H9 (cell line): ENCODE results near the gene SORCS2. TPM values are rescaled to one million over a fixed set of nuclear protein-coding genes. Genes with fewer than 3 reads are reported as not detected.

ENCODE experiments used
- DNase-seq: peaks from one replicate; pipeline ENCODE4 v3.0.0-alpha.2; 2017
- H2AFZ ChIP-seq: one replicate; pipeline ENCODE4 v1.6.1; 2013; ENCODE audit warnings: mild to moderate bottlenecking, low read length, control low read depth, moderate library complexity
- H2AK5ac ChIP-seq: 2 replicates; pipeline ENCODE4 v1.6.1; 2013; ENCODE audit warnings: low read length, control low read depth, mixed read lengths; ENCODE audit not compliant: insufficient read length
- H2BK120ac ChIP-seq: one replicate; pipeline ENCODE4 v1.6.1; 2013; ENCODE audit warnings: low read depth, mild to moderate bottlenecking, low read length, control low read depth, inconsistent platforms; ENCODE audit not compliant: poor library complexity, severe bottlenecking
- H2BK12ac ChIP-seq: 2 replicates; pipeline ENCODE4 v1.6.1; 2013; ENCODE audit warnings: low read length, control low read depth, mixed read lengths, low read depth; ENCODE audit not compliant: insufficient read length
- H2BK15ac ChIP-seq: 2 replicates; pipeline ENCODE4 v1.6.1; 2013; ENCODE audit warnings: low read depth, low read length, control low read depth
- H2BK20ac ChIP-seq: one replicate; pipeline ENCODE4 v1.6.1; 2013; ENCODE audit warnings: low read depth, mild to moderate bottlenecking, low read length, control low read depth, inconsistent platforms; ENCODE audit not compliant: poor library complexity, severe bottlenecking
- H2BK5ac ChIP-seq: 2 replicates; pipeline ENCODE4 v1.6.1; 2013; ENCODE audit warnings: low read length, control low read depth, mixed read lengths; ENCODE audit not compliant: insufficient read length
- H3K14ac ChIP-seq: 2 replicates; pipeline ENCODE4 v1.6.1; 2013; ENCODE audit warnings: low read length, control low read depth; ENCODE audit not compliant: insufficient read depth
- H3K18ac ChIP-seq: 2 replicates; pipeline ENCODE4 v1.6.1; 2013; ENCODE audit warnings: low read depth, mild to moderate bottlenecking, mixed read lengths, low read length, control low read depth; ENCODE audit not compliant: insufficient read length
- H3K23ac ChIP-seq: 2 replicates; pipeline ENCODE4 v1.6.1; 2013; ENCODE audit warnings: low read length, control low read depth, mixed read lengths, low read depth; ENCODE audit not compliant: insufficient read length
- H3K23me2 ChIP-seq: 2 replicates; pipeline ENCODE4 v1.6.1; 2013; ENCODE audit warnings: low read depth, mild to moderate bottlenecking, mixed read lengths, low read length, control low read depth; ENCODE audit not compliant: insufficient read length, poor library complexity, severe bottlenecking
- H3K27ac ChIP-seq: 2 replicates; pipeline ENCODE4 v1.5.1; 2013; ENCODE audit warnings: low read length, control low read depth, mixed read lengths, low read depth; ENCODE audit not compliant: insufficient read length
- H3K27me3 ChIP-seq: 2 replicates; pipeline ENCODE4 v1.6.1; 2013; ENCODE audit warnings: low read length, control low read depth, inconsistent platforms; ENCODE audit not compliant: insufficient read depth
- H3K4ac ChIP-seq: 2 replicates; pipeline ENCODE4 v1.6.1; 2013; ENCODE audit warnings: low read depth, mild to moderate bottlenecking, control low read depth, inconsistent platforms, low read length, moderate library complexity
- H3K4me1 ChIP-seq: 2 replicates; pipeline ENCODE4 v1.6.1; 2013; ENCODE audit warnings: low read length, control low read depth, inconsistent platforms; ENCODE audit not compliant: insufficient read depth
- H3K4me2 ChIP-seq: 2 replicates; pipeline ENCODE4 v1.6.1; 2013; ENCODE audit warnings: low read length, control low read depth, mixed read lengths; ENCODE audit not compliant: insufficient read length, insufficient read depth
- H3K56ac ChIP-seq: 2 replicates; pipeline ENCODE4 v1.6.1; 2013; ENCODE audit warnings: low read depth, mild to moderate bottlenecking, mixed read lengths, low read length, control low read depth; ENCODE audit not compliant: insufficient read length
- H3K79me1 ChIP-seq: 2 replicates; pipeline ENCODE4 v1.6.1; 2013; ENCODE audit warnings: low read depth, mild to moderate bottlenecking, moderate library complexity, low read length, control low read depth, inconsistent platforms; ENCODE audit not compliant: insufficient read depth, poor library complexity, severe bottlenecking
- H3K79me2 ChIP-seq: 2 replicates; pipeline ENCODE4 v1.6.1; 2013; ENCODE audit warnings: low read length, control low read depth, inconsistent platforms; ENCODE audit not compliant: insufficient read depth
- H3K9ac ChIP-seq: 2 replicates; pipeline ENCODE4 v1.6.1; 2013; ENCODE audit warnings: low read length, control low read depth, mixed read lengths; ENCODE audit not compliant: insufficient read length; ENCODE audit errors: extremely low read depth
- H3K9me3 ChIP-seq: one replicate; pipeline ENCODE4 v1.6.1; 2013; ENCODE audit warnings: low read depth, low read length, inconsistent platforms; ENCODE audit not compliant: control insufficient read depth
- H3T11ph ChIP-seq: one replicate; pipeline ENCODE4 v1.6.1; 2013; ENCODE audit warnings: mild to moderate bottlenecking, low read length, control low read depth, inconsistent platforms
- H4K20me1 ChIP-seq: one replicate; pipeline ENCODE4 v1.6.1; 2013; ENCODE audit not compliant: control insufficient read depth, insufficient read length, insufficient read depth
- H4K5ac ChIP-seq: 2 replicates; pipeline ENCODE4 v1.6.1; 2013; ENCODE audit warnings: low read depth, mild to moderate bottlenecking, mixed read lengths, low read length, control low read depth; ENCODE audit not compliant: insufficient read length
- H4K8ac ChIP-seq: replicated peaks from 2 replicates; pipeline ENCODE4 v1.6.1; 2013; ENCODE audit warnings: low read length, control low read depth, mixed read lengths, low read depth; ENCODE audit not compliant: insufficient read length
- H4K91ac ChIP-seq: 2 replicates; pipeline ENCODE4 v1.6.1; 2013; ENCODE audit warnings: low read depth, mild to moderate bottlenecking, moderate library complexity, mixed read lengths, low read length, control low read depth; ENCODE audit not compliant: insufficient read length
- H3K27ac Mint-ChIP-seq, 3 experiments: 2 replicates in 2 of 3; 3 replicates in 1 of 3; pipeline ENCODE4 v1.8.0; 2020 to 2021; ENCODE audit warnings: mixed read lengths in 3 of 3, mild to moderate bottlenecking in 1 of 3, moderate library complexity in 1 of 3
- H3K27me3 Mint-ChIP-seq: 2 replicates; pipeline ENCODE4 v1.8.0; 2021; ENCODE audit warnings: low read depth, mild to moderate bottlenecking, moderate library complexity, mixed read lengths
- H3K36me3 Mint-ChIP-seq, 3 experiments: 2 replicates in 2 of 3; 3 replicates in 1 of 3; pipeline ENCODE4 v1.8.0; 2020 to 2021; ENCODE audit warnings: low read depth in 3 of 3, mixed read lengths in 3 of 3; ENCODE audit not compliant: insufficient read depth in 1 of 3
- H3K4me1 Mint-ChIP-seq, 2 experiments: 2 replicates each; pipeline ENCODE4 v1.8.0; 2020; ENCODE audit warnings: mixed read lengths in 2 of 2
- H3K4me3 Mint-ChIP-seq, 2 experiments: 2 replicates in 1 of 2; 3 replicates in 1 of 2; pipeline ENCODE4 v1.8.0; 2020 to 2021; ENCODE audit warnings: mild to moderate bottlenecking in 2 of 2, mixed read lengths in 2 of 2, moderate library complexity in 1 of 2
- H3K9me3 Mint-ChIP-seq, 2 experiments: 2 replicates in 1 of 2; 3 replicates in 1 of 2; pipeline ENCODE4 v1.8.0; 2020; ENCODE audit warnings: mild to moderate bottlenecking in 2 of 2, mixed read lengths in 2 of 2, moderate library complexity in 1 of 2
- CTCF ChIP-seq: fragments of 200-600 bp; sonication (generic); conservative IDR thresholded peaks from 3 replicates; pipeline ENCODE4 v1.8.0; 2021; ENCODE audit warnings: antibody characterized with exemption, mild to moderate bottlenecking
- WGBS: extraction: QIAGEN DNeasy Blood & Tissue Kit; methylation state at CpG from one replicate; pipeline ENCODE4 v1.1.7; 2013; ENCODE audit warnings: missing lambda C conversion rate, low lambda C conversion rate, mixed read lengths; ENCODE audit not compliant: insufficient read length; ENCODE audit errors: extremely low coverage; 5-methylcytosine and 5-hydroxymethylcytosine counted together
- total RNA-seq: library from RNA; stranded (reverse); gene quantifications from 2 replicates; pipeline ENCODE4 v1.2.1, GENCODE V29; 2021

The SORCS2 gene
- total RNA-seq, 1 experiment from 2014 or later: 0.57 TPM

GRCh38 chr4:7645158-7645557 is 452.8 kb downstream of the SORCS2 start:
- H3K23ac ChIP-seq: no peak overlapping the region

More at GRCh38 chr4:7645158-7645557, 452.8 kb downstream of the SORCS2 start:
- H3K27me3 ChIP-seq: no peaks in the 10 kb centered on the region
- H2BK120ac ChIP-seq: no peak overlapping the region
- no peak overlapping the region for H2BK12ac ChIP-seq
- no peak overlapping the region for H2AK5ac ChIP-seq
- no peak overlapping the region for H2BK5ac ChIP-seq
- H3K56ac ChIP-seq: no peak overlapping the region
- H3K4me2 ChIP-seq: no peak overlapping the region
- Mint-ChIP-seq H3K36me3 (peaks cover 0 to 3% (median 0%) of the 10 kb centered on the region in 3 experiments; a peak in 2 of 7 replicates), H3K9me3 (peaks cover 10 to 15% of the 10 kb centered on the region in 2 experiments; a peak in 4 of 5 replicates), H3K4me3 (no peak overlapping the region), H3K27me3 (peaks cover 27% of the 10 kb centered on the region), H3K27ac (0 out of 7 replicates have a peak overlapping the region, but pooled peaks of 1 of the 3 experiments have one; percentile 54), H3K4me1 (peaks cover 10 to 11% of the 10 kb centered on the region in 2 experiments)
- H2BK15ac ChIP-seq: no peak overlapping the region
- H3T11ph ChIP-seq: no peak overlapping the region
- no peak for TF ChIP-seq CTCF
- H3K27ac ChIP-seq: no peak overlapping the region
- DNase-seq: no peak
- no peak overlapping the region for H4K91ac ChIP-seq
- H3K9ac ChIP-seq: no peak overlapping the region
- no peak overlapping the region for H4K8ac ChIP-seq
- H3K14ac ChIP-seq: no peak overlapping the region
- no peak overlapping the region for H3K18ac ChIP-seq
- H4K5ac ChIP-seq: no peak overlapping the region
- no CpG with 5 or more reads among the region's 1 CpG for WGBS
- no peak overlapping the region for H2AFZ ChIP-seq
- no peaks in the 10 kb centered on the region for H3K9me3 ChIP-seq
- H2BK20ac ChIP-seq: no peak overlapping the region
- H3K23me2 ChIP-seq: no peaks in the 10 kb centered on the region
- H3K4ac ChIP-seq: no peak overlapping the region
- no peaks in the 10 kb centered on the region for H3K4me1 ChIP-seq
- no peaks in the 10 kb centered on the region for H3K79me2 ChIP-seq
- no peaks in the 10 kb centered on the region for H4K20me1 ChIP-seq
- H3K79me1 ChIP-seq: no peaks in the 10 kb centered on the region
